GM21390 (cell line): Measurements from ENCODE around the gene SCN4A.
"Not testable (repeated sequence)": the region's sequence is repeated elsewhere in the genome, so short reads cannot be mapped to it uniquely, and the experiment has no call there.

Experiments used
- ATAC-seq: cut with Tn5 transposase; IDR thresholded peaks from one replicate; pipeline ENCODE4 v1.9.1; 2021; ENCODE audit not compliant: unreplicated experiment

SCN4A gene

DNA sequence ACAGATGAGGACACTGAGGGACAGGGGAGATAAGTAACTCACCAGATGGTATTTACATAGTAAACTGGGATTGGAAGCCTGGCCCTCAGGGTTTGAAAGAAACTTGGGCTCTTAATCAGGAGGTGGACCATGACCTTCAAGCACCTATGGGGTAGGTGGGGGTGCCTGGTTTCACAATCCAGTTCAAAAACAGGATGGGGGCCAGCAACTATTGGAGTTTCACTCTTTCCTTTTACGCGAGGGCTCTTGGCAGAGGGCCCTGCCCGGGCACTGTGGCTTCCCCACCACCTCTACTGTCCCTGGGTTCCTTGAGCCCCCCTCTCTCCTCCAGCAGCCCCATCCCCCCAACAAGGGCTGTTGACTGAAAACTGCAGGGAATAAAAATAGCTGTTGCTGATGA lies 14.1 kb upstream of the SCN4A start:
- ATAC-seq, result no peak

- no peak for ATAC-seq
Observed at GRCh38 chr17:63985387-63986140, 12.8 kb upstream of the SCN4A start.

DNA sequence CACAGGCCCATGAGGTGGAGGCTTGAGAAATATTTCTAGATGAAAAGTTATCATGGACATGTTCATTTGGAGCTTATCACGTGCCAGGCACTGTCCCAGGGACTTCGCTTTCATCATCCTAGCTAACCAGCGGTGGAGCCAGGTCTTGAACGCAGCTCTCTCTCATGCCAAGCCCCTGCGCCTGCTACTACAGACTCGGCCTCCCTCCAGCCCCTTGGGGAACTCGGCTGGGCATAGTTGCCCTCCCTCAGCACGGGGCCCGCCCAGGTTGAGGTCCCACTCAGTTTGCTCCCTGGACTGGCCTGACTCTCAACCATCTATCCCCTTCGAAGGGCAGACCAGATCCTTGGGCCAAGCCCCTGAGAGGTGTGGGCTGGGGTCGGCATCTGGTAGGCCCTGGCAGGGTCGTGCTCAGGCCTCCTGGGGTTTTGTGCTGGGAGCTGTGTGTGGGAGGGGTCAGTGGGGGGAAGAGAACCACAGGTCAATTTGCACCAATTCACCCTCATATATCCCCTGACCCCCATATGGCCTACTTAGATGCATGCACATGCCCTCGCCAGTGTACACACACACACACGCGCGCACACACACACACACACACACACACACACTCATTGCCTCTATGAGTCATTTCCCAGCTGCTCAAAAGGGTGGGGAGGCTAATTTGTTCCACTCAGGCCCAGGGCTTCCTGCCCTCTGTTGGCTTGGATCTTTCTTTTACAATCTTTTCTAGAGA lies 12.1 kb upstream of the SCN4A start:
- ATAC-seq, result no peak

DNA sequence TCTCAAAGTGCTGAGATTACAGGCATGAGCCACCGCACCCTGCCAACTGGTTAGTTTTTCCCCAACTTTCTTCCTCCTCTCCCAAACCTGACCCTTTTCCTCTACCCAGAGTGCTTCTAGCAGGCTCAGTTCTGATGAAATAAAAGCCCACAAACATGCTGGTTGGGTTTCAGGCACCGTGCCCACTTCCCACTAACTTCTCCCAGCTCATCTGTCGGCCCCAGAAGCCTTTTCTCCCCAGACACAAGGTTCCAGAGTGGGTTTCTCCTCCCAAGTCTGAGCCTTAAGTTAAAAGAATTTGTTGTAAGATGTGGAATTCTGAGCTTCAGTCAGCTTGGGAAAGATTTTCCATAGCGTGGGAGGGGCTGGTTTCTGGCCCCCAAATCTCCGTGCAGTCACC lies 11.5 kb upstream of the SCN4A start:
- ATAC-seq, result no peak

- ATAC-seq, result no peak
Observed at GRCh38 chr17:63983320-63983719, 10.6 kb upstream of the SCN4A start.

- not testable (repeated sequence) for ATAC-seq
Observed at GRCh38 chr17:63982641-63983040, 9.9 kb upstream of the SCN4A start.

- no peak for ATAC-seq
Observed at GRCh38 chr17:63978272-63979200, 5.8 kb upstream of the SCN4A start.

- no peak for ATAC-seq
Observed at GRCh38 chr17:63976702-63977101, 4.0 kb upstream of the SCN4A start.

GRCh38 chr17:63975541-63976092 lies 2.9 kb upstream of the SCN4A start:
- ATAC-seq, result no peak

DNA sequence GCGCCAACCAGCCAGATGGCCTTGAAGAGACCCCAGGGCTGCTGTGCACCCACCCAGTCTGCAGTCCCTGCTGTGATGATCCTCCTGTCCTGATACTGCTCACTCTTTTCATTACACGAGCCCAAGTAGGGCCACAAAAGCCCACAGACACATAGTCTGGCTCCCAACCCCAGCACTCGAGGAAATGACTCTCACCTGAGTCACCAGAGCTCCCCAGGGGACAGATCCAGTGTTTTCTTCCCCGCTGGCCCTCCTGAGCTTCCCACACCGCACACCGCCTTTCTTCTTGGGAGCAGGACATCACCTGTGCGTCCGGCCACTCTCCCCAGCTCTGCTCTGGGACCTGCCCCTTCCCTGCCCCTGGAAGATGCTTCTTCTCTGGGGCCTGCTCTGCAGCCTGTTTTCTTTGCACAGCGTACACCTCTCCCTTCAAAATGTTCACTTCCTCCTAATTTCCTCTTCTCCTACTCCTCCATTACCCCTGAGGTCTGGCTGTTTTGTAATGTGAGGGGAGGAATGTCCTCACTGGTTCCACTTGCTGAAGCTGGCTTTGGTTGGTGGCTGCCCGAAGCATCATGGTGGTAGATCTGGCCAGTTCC lies 2.0 kb upstream of the SCN4A start:
- ATAC-seq, result no peak

- ATAC-seq, result no peak
Observed at GRCh38 chr17:63973930-63974593, 1.3 kb upstream of the SCN4A start.

- no peak for ATAC-seq
Observed at GRCh38 chr17:63973247-63973646, 529 bp upstream of the SCN4A start.

GRCh38 chr17:63969278-63969677 lies 3.4 kb downstream of the SCN4A start:
- no peak for ATAC-seq

GRCh38 chr17:63967953-63968352 lies 4.8 kb downstream of the SCN4A start:
- ATAC-seq, result no peak

GRCh38 chr17:63966646-63967264 lies 6.0 kb downstream of the SCN4A start:
- ATAC-seq, result no peak

DNA sequence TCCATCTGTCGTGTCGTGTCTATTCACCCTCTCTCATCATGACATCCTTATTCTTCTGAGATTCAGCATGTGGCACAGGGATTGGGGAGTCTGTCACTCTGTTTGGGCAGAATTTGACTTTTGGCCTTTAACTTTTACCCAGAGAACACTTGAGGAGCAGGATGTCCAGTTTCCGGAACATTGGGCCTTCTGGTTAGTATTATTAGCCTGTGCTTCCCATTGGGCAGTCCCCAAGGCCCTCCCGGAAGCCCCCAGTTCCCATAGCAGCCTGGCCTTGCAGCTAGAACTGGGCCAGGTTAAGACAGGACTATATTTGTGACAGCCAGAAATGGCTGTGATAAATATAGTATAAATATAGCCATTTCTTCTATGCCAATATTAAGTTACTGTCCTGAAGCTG lies 9.6 kb downstream of the SCN4A start:
- no peak for ATAC-seq

DNA sequence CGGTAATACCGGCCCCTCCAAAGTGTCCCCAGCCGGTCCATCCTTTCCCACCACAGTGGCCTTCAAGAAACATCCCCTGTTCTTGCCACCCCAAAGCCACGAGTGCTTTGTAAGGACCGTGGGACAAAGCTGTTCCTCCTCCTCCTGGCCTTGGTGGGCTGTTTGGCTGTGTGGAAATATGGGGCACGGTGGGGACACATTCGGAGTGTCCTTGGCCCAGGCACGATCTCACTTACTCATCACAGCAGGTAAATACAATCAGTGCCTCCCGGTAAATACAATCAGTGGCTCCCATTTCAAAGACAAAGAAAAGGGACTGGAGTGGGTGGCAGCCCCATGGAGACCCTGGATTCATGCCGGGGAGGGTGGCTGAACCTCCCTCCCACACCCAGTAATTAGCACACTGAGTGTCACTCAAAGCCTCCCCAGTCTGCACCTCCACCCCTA lies 10.4 kb downstream of the SCN4A start:
- no peak for ATAC-seq

DNA sequence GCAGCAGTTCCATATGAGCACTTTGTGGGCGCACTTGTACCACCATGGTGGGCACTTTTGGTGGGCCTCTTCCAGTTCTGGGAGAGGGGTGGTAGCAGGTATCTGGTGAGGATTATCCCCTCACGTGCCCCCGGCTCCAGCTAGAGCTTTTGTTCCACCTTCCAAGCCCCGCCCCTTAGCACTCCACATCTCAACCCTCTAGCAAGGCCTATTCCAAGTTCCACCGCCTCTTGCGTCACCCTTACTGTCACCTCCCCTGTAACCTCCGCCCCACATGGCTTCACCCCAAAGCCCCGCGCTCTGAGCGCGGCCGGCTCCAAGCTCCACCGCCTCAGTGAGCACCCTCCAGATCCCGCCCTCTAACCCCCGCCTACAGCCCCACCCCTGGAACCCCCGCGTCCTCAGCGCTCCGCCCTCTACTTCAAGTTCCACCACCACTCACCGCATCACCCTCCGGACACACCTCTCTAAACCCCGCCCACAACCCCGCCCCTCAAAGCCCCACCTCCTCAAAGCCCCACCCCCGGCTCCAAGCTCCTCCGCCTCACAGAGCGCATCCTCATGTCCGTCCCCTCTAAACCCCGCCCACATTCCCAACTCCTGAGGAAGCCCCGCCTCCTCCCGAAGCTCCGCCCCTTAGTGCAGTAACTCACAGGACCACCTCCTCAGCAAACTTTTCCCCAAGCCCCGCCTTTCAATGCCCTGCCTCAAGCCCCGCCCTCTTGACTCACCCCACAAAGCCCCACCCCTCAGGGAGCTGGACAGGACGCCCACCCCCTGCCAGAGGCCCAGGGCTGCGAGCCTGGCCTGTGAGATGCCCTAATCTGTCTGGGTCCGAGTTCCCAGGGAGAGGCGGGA lies 11.1 kb downstream of the SCN4A start:
- ATAC-seq, result no peak

DNA sequence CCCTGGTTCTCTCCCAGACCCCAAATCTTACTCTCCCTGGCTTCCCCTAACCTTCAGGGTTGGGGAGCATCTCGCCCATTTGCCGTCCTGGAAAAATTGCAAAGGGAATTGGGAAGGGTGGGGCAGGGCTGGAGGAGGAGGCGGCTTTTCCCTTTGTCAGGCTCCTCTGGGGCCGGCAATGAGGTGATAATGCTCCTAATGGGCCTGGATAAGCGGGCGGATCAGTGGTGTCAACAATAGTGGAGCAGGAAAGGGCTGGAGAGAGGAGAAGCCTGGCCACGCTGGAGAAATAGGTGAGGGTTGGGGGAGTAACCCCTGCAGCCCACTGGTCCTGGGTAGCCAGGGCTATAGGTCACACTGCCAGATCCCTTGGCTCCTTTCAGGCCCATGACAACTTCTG lies 12.3 kb downstream of the SCN4A start:
- ATAC-seq, result no peak
